Measurements from ENCODE around the gene MRPS7. TPM values are rescaled to one million over a fixed set of nuclear protein-coding genes. Genes with fewer than 3 reads are reported as not detected.
"Not testable (repeated sequence)": the region's sequence is repeated elsewhere in the genome, so short reads cannot be mapped to it uniquely, and the experiment has no call there.

MRPS7 gene
- total and polyA plus RNA-seq, 2 donors (not counting 1 experiment from before 2014, with no cell fraction given): 44.2 to 51.5 TPM

DNA sequence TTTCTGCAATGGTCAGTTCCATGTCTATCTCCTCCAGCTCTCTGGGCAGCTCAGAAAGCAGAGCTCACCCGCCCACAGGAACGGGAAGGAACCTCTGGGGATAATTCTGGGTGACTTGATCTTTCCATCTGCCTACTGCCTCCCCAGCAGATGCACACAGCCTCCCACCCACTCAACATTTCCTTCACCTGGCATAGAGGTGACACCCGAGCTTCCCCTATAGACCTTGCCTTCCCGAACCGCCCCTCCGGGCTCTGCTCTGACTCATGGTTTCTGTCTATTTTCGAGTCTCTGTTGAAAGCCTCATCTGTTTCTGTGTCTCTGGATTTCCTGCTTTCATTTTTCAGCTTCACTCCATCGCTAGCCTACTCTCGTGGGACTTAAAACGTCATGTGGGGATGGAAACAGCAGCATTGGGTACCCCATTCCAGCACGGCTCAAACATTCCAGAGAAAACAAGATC is 11.6 kb upstream of the MRPS7 start:
- H3K4me3 ChIP-seq (replicated peaks in 1 of 4; ENCODE audit: control extremely low read depth in 1 of 4, insufficient read depth in 1 of 4, low read depth in 3 of 4, low read length in 4 of 4): peak overlapping the region in 1 of 4 experiments; percentile 23

DNA sequence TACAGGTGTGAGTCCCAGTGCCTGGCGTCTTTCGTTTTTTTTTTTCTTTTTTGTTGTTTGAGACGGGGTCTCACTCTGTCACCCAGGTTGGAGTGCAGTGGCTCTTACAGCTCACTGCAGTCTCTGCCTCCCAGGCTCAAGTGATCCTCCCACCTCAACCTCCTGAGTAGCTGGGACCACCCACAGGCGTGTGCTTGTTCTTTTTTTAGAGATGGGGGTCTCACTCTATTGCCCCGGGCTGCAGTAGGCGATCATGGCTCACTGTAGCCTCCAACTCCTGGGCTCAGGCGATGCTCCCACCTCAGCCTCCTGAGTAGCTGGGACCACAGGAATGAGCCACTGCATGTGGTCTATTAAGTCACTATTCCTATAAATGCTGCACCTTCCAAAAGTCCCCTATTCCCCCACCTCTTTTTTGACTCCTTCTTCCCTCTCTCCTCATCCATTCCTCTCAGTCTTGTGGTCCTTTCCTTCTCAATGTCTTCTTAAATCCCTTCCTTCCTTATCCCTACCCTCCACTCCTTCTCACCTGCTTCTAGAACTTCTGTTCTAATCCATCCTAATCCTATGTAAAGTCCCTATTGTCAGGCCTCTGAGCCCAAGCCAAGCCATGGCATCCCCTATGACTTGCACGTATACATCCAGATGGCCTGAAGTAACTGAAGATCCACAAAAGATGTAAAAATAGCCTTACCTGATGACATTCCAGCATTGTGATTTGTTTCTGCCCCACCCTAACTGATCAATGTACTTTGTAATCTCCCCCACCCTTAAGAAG is 9.5 kb upstream of the MRPS7 start:
- H3K36me3 ChIP-seq (ENCODE audit: control insufficient read depth, insufficient read depth, low read length): no peaks in the 10 kb centered on the region
- H3K27ac ChIP-seq (ENCODE audit: insufficient read depth, low read length): no peak overlapping the region
- no peak overlapping the region for H2AFZ ChIP-seq (ENCODE audit: low read length)
- TF ChIP-seq EZH2 (IDR thresholded peaks at IDR 0.05; ENCODE audit: low read length, missing control alignments): no peak
- TF ChIP-seq, protein P1, sequence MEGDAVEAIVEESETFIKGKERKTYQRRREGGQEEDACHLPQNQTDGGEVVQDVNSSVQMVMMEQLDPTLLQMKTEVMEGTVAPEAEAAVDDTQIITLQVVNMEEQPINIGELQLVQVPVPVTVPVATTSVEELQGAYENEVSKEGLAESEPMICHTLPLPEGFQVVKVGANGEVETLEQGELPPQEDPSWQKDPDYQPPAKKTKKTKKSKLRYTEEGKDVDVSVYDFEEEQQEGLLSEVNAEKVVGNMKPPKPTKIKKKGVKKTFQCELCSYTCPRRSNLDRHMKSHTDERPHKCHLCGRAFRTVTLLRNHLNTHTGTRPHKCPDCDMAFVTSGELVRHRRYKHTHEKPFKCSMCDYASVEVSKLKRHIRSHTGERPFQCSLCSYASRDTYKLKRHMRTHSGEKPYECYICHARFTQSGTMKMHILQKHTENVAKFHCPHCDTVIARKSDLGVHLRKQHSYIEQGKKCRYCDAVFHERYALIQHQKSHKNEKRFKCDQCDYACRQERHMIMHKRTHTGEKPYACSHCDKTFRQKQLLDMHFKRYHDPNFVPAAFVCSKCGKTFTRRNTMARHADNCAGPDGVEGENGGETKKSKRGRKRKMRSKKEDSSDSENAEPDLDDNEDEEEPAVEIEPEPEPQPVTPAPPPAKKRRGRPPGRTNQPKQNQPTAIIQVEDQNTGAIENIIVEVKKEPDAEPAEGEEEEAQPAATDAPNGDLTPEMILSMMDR (conservative IDR thresholded peaks at IDR 0.05 in 1 of 2, IDR thresholded peaks at IDR 0.05 in 1 of 2; ENCODE audit: low read depth in 1 of 2, low read length in 2 of 2): no peak
- H3K9me3 ChIP-seq (ENCODE audit: control insufficient read depth, insufficient read depth, low read depth, low read length): no peaks in the 10 kb centered on the region
- peaks cover 13% of the 10 kb centered on the region for H3K79me2 ChIP-seq (ENCODE audit: control insufficient read depth, insufficient read depth, low read length)
- DNase-seq (ENCODE audit: low read depth in 2 of 2): no peak
- H4K20me1 ChIP-seq (ENCODE audit: control insufficient read depth, extremely low read depth, insufficient read depth, low read length): no peaks in the 10 kb centered on the region
- no peak overlapping the region for H3K4me2 ChIP-seq (ENCODE audit: extremely low read depth, insufficient read depth, low read length)
- no peaks in the 10 kb centered on the region for H3K27me3 ChIP-seq (ENCODE audit: control insufficient read depth, insufficient read depth, low read length)
- H3K4me3 ChIP-seq (replicated peaks in 1 of 4; ENCODE audit: control extremely low read depth in 1 of 4, insufficient read depth in 1 of 4, low read depth in 3 of 4, low read length in 4 of 4): no peak overlapping the region
- H3K4me1 ChIP-seq (ENCODE audit: control insufficient read depth, extremely low read depth, insufficient read depth, low read length): no peaks in the 10 kb centered on the region
- no peak overlapping the region for H3K9ac ChIP-seq (ENCODE audit: insufficient read depth, low read length)

More for the DNA sequence above, 11.6 kb upstream of the MRPS7 start:
- Histone ChIP-seq H3K27me3 (ENCODE audit: control insufficient read depth, insufficient read depth, low read length) (no peaks in the 10 kb centered on the region), H3K36me3 (ENCODE audit: control insufficient read depth, insufficient read depth, low read length) (peaks cover 10% of the 10 kb centered on the region), H3K79me2 (ENCODE audit: control insufficient read depth, insufficient read depth, low read length) (peaks cover 13% of the 10 kb centered on the region), H3K9ac (ENCODE audit: insufficient read depth, low read length) (no peak overlapping the region), H4K20me1 (ENCODE audit: control insufficient read depth, extremely low read depth, insufficient read depth, low read length) (no peaks in the 10 kb centered on the region), H3K27ac (ENCODE audit: insufficient read depth, low read length) (peak overlapping the region; percentile 27), H3K9me3 (ENCODE audit: control insufficient read depth, insufficient read depth, low read depth, low read length) (no peaks in the 10 kb centered on the region), H3K4me1 (ENCODE audit: control insufficient read depth, extremely low read depth, insufficient read depth, low read length) (no peaks in the 10 kb centered on the region), H3K4me2 (ENCODE audit: extremely low read depth, insufficient read depth, low read length) (no peak overlapping the region), H2AFZ (ENCODE audit: low read length) (no peak overlapping the region)
- peak in 1 of 2 donors; percentile 42 for DNase-seq (ENCODE audit: low read depth in 2 of 2)
- TF ChIP-seq, protein P1 (conservative IDR thresholded peaks at IDR 0.05 in 1 of 2, IDR thresholded peaks at IDR 0.05 in 1 of 2; ENCODE audit: low read depth in 1 of 2, low read length in 2 of 2): no peak
- no peak for TF ChIP-seq EZH2 (IDR thresholded peaks at IDR 0.05; ENCODE audit: low read length, missing control alignments)

DNA sequence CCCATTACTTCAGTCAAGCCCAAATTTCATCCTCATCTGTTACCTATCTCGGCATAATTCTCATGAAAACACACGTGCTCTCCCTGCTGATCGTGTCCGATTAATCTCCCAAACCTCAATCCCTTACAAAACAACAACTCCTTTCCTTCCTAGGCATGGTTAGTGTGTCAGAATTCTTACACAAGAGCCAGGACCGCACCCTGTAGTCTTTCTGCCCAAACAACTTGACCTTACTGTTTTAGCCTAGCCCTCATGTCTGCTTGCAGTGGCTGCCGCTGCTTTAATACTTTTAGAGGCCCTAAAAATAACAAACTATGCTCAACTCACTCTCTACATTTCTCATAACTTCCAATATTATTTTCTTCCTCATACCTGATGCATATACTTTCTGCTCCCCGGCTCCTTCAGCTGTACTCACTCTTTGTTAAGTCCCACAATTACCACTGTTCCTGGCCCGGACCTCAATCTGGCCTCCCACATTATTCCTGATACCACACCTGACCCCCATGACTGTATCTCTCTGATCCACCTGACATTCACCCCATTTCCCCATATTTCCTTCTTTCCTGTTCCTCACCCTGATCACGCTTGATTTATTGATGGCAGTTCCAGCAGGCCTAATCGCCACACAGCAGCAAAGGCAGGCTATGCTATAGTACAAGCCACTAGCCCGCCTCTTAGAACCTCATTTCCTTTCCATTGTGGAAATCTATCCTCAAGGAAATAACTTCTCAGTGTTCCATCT is 5.6 kb upstream of the MRPS7 start:
- H3K27me3 ChIP-seq (ENCODE audit: control insufficient read depth, insufficient read depth, low read length); H4K20me1 ChIP-seq (ENCODE audit: control insufficient read depth, extremely low read depth, insufficient read depth, low read length); H3K4me3 ChIP-seq (replicated peaks in 1 of 4; ENCODE audit: control extremely low read depth in 1 of 4, insufficient read depth in 1 of 4, low read depth in 3 of 4, low read length in 4 of 4); H3K4me1 ChIP-seq (ENCODE audit: control insufficient read depth, extremely low read depth, insufficient read depth, low read length); H2AFZ ChIP-seq (ENCODE audit: low read length); DNase-seq (ENCODE audit: low read depth in 2 of 2); H3K4me2 ChIP-seq (ENCODE audit: extremely low read depth, insufficient read depth, low read length); H3K9me3 ChIP-seq (ENCODE audit: control insufficient read depth, insufficient read depth, low read depth, low read length); H3K9ac ChIP-seq (ENCODE audit: insufficient read depth, low read length); H3K27ac ChIP-seq (ENCODE audit: insufficient read depth, low read length); H3K36me3 ChIP-seq (ENCODE audit: control insufficient read depth, insufficient read depth, low read length): not testable (repeated sequence)
- H3K79me2 ChIP-seq (ENCODE audit: control insufficient read depth, insufficient read depth, low read length): peaks cover 32% of the 10 kb centered on the region

DNA sequence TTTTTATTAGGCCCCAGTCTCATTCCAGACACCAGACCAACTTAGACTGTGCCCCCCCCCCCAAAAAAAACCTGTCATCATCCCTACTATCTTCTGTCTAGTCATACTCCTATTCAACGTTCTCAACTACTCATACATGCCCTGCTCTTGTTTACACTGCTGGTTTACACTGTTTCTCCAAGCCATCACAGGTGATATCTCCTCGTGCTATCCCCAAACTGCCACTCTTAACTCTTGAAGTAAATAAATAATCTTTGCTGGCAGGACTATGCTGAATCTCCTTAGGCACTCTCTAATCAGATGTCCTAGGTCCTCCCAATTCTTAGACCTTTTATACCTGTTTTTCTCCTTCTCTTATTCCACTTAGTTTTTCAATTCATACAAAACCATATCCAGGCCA is 4.5 kb upstream of the MRPS7 start:
- H2AFZ ChIP-seq (ENCODE audit: low read length); H3K4me1 ChIP-seq (ENCODE audit: control insufficient read depth, extremely low read depth, insufficient read depth, low read length); H3K27ac ChIP-seq (ENCODE audit: insufficient read depth, low read length); H3K4me2 ChIP-seq (ENCODE audit: extremely low read depth, insufficient read depth, low read length); H3K27me3 ChIP-seq (ENCODE audit: control insufficient read depth, insufficient read depth, low read length); H3K9ac ChIP-seq (ENCODE audit: insufficient read depth, low read length); H4K20me1 ChIP-seq (ENCODE audit: control insufficient read depth, extremely low read depth, insufficient read depth, low read length); DNase-seq (ENCODE audit: low read depth in 2 of 2); H3K36me3 ChIP-seq (ENCODE audit: control insufficient read depth, insufficient read depth, low read length); H3K9me3 ChIP-seq (ENCODE audit: control insufficient read depth, insufficient read depth, low read depth, low read length); H3K4me3 ChIP-seq (replicated peaks in 1 of 4; ENCODE audit: control extremely low read depth in 1 of 4, insufficient read depth in 1 of 4, low read depth in 3 of 4, low read length in 4 of 4): not testable (repeated sequence)
- H3K79me2 ChIP-seq (ENCODE audit: control insufficient read depth, insufficient read depth, low read length): peaks cover 33% of the 10 kb centered on the region

Measured in fibroblast of lung (primary cell).